Calu3 (cell line): ENCODE results near the gene TUBA4A. TPM values are rescaled to one million over a fixed set of nuclear protein-coding genes. Genes with fewer than 3 reads are reported as not detected.
A peak's percentile ranks its signal among the peaks of the same experiment; 100 is the strongest.

Experiments
- BruUV-seq: library from RNA; stranded (reverse); fragments of 400-500 nt; replicated peaks from 2 replicates; lab custom pipeline; 2021; lab: Mats Ljungman, UMichigan
- CTCF ChIA-PET: fragments of 300-600 bp; sonication (Branson Sonifier 250); formaldehyde crosslinking; loops from one replicate; lab custom pipeline; 2022; ENCODE audit warnings: antibody characterized with exemption; lab: Charles Lee
- DNase-seq: peaks from one replicate; pipeline ENCODE4 v3.0.0; 2022
- H3K27ac Mint-ChIP-seq: one replicate; pipeline ENCODE4 v1.8.0; 2022; ENCODE audit warnings: mixed read lengths; ENCODE audit not compliant: unreplicated experiment
- H3K27me3 Mint-ChIP-seq: one replicate; pipeline ENCODE4 v1.8.0; 2022; ENCODE audit warnings: mixed read lengths; ENCODE audit not compliant: unreplicated experiment
- H3K36me3 Mint-ChIP-seq: one replicate; pipeline ENCODE4 v1.8.0; 2022; ENCODE audit warnings: mild to moderate bottlenecking, moderate library complexity, mixed read lengths; ENCODE audit not compliant: insufficient read depth, unreplicated experiment
- H3K4me1 Mint-ChIP-seq: one replicate; pipeline ENCODE4 v1.8.0; 2022; ENCODE audit warnings: mild to moderate bottlenecking, low read depth, mixed read lengths; ENCODE audit not compliant: unreplicated experiment
- H3K4me3 Mint-ChIP-seq: one replicate; pipeline ENCODE4 v1.8.0; 2022; ENCODE audit warnings: mild to moderate bottlenecking, low read depth, moderate library complexity, mixed read lengths; ENCODE audit not compliant: unreplicated experiment
- H3K9me3 Mint-ChIP-seq: one replicate; pipeline ENCODE4 v1.8.0; 2022; ENCODE audit warnings: low read depth, mixed read lengths; ENCODE audit not compliant: unreplicated experiment
- CTCF ChIP-seq: fragments of 200-600 bp; IDR thresholded peaks from one replicate; pipeline ENCODE4 v1.8.0; 2022; ENCODE audit warnings: antibody characterized with exemption; ENCODE audit not compliant: unreplicated experiment
- intact Hi-C: fragments of 100-400 bp; cut with micrococcal nuclease; formaldehyde crosslinking; loops from one replicate; pipeline ENCODE4 v1.10.0; 2022; ENCODE audit not compliant: unreplicated experiment
- total RNA-seq: library from RNA; stranded (reverse); gene quantifications from 2 replicates; pipeline ENCODE4 v1.2.3, GENCODE V29; 2022

The TUBA4A gene
- total RNA-seq, 1 experiment from 2014 or later, result 97.9 TPM

DNA sequence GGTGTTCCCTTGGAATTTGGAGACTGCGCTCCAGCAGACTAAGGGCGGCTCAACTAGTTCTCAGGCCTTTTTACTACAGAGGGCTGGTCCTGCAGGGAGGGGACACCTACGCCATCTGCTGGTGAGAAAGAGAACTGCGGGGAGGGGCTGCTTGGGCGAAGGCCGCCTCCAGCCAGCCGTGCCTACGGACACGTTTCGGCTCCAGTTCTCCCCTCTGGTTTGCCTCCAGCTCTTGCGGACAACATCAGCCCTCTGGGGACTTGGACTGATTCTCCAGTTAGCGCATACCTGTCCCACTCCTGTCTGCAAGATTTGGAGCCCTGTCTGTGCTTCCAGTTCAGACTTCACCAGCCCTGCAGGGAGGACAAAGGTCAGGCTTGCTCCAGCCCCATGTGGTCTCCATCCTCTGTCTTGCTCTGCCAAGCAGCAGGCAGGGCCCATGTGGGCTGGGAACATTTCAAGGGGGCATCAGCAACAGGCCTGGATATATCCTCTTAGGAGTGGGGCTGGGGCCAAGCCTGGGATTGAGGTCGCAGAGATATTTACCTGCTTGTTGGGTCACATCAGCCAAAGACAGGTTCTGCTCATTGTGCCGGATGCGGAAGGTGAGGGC is 45.1 kb upstream of the TUBA4A start:
- no peaks in the 10 kb centered on the region for H3K9me3 Mint-ChIP-seq
- peak; percentile 94 for DNase-seq
- no TSS peak for BruUV-seq
- H3K27ac Mint-ChIP-seq, result no peak overlapping the region
- H3K4me3 Mint-ChIP-seq, result no peak overlapping the region
- peaks cover 5% of the 10 kb centered on the region for H3K36me3 Mint-ChIP-seq
- peaks cover 48% of the 10 kb centered on the region for H3K27me3 Mint-ChIP-seq
- intact Hi-C loops, result loop anchor here (1.0 to 5.0 kb wide), 3 partner anchors 47 to 139 kb away; partner anchors contain the start of genes CNPPD1, NHEJ1, RETREG2 and TUBA4A
- H3K4me1 Mint-ChIP-seq, result no peaks in the 10 kb centered on the region
- TF ChIP-seq CTCF, result peak; percentile 95
- CTCF ChIA-PET, result interaction anchor here (0.6 kb wide), 1 partner anchor 76 kb away, joined by 5 read pairs; no protein-coding TSS in a partner anchor

DNA sequence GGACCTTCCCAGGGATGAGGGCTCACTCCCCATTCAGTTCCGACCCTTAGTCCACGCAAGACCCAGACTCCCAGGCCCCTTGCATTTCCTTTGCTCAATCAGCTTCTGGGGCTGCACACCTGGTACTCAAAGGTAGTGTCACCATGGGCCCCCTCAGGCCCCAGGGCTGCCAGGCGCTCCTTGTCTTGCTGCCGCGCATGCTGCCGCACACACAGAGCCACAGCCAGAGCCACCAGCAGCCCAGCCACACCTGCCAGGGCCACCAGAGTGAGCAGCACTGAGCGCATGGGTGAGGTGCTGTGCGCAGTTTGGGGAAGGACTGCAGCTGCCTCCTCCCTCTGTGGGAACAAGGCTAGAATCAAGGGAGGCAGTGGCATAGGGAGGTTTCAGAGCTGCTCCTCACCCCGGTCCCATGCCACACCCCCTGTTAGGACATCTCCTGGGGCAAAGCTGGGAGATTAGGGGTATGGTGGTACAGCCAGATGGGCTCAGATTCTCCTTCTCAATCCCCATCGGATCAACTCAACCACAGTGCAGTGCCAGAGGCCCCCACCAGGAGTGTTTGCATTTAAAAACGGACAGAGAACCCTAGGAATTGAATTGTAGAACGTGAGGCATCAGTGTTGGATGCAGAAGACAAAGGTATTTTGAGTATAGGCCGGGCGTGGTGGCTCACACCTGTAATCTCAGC is 44.2 kb upstream of the TUBA4A start:
- Mint-ChIP-seq H3K9me3 (no peaks in the 10 kb centered on the region), H3K27me3 (peaks cover 38% of the 10 kb centered on the region), H3K4me3 (no peak overlapping the region), H3K4me1 (no peaks in the 10 kb centered on the region), H3K27ac (no peak overlapping the region), H3K36me3 (peaks cover 8% of the 10 kb centered on the region)
- CTCF ChIA-PET, result no interaction called here
- TF ChIP-seq CTCF, result no peak
- intact Hi-C loops, result loop anchor here (1.0 to 5.0 kb wide), 3 partner anchors 46 to 138 kb away; partner anchors contain the start of genes CNPPD1, NHEJ1, RETREG2 and TUBA4A
- no peak for DNase-seq
- BruUV-seq, result no TSS peak

DNA sequence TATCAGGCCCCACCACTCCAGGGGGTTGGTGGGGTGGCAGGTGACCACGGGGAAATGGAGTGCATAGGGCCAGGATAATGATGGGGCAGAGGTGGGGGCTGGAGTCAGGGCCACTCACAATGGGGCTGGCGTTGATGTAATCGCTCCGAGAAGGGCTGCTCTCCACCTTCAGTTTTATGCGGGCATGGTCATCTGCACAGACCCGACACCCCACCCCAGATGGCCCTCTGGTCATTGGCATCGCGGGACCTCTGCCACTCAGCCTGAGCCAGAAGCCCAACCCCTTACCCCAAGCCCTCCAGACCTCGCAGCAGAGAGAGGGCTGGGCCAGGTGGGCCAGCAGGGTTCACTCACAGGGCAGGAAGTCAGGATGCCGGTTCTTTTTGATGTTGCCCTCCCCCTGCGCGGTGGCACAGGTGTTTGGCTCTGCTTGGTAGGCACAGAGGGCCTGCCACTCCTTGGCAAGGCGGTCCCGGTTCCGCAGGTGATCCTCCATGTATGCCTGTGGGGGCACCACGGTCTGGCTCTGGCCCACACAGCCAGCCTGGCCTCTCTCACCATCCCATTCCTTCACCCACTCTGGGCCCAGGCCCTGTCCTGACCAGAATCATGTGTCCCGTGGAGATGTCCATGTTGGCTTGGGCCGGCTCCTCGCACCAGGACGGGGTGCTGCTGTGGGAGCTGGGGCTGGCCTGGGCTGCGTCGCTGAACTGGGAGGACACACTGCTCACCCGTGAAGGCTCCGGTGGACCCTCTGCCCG is 43.1 kb upstream of the TUBA4A start:
- intact Hi-C loops, result loop anchor here (5.0 kb wide), 2 partner anchors 45 to 120 kb away; partner anchors contain the start of genes CNPPD1, RETREG2, TUBA4A and TUBA4B
- BruUV-seq, result no TSS peak
- TF ChIP-seq CTCF, result no peak
- H3K36me3 Mint-ChIP-seq, result peaks cover 8% of the 10 kb centered on the region
- no peaks in the 10 kb centered on the region for H3K4me1 Mint-ChIP-seq
- peaks cover 27% of the 10 kb centered on the region for H3K27me3 Mint-ChIP-seq
- CTCF ChIA-PET, result interaction anchor here (2.6 kb wide), 1 partner anchor 19 kb away, joined by 41 read pairs; the partner anchor contains the start of gene DNAJB2
- H3K27ac Mint-ChIP-seq, result no peak overlapping the region
- DNase-seq, result no peak
- no peaks in the 10 kb centered on the region for H3K9me3 Mint-ChIP-seq
- no peak overlapping the region for H3K4me3 Mint-ChIP-seq

DNA sequence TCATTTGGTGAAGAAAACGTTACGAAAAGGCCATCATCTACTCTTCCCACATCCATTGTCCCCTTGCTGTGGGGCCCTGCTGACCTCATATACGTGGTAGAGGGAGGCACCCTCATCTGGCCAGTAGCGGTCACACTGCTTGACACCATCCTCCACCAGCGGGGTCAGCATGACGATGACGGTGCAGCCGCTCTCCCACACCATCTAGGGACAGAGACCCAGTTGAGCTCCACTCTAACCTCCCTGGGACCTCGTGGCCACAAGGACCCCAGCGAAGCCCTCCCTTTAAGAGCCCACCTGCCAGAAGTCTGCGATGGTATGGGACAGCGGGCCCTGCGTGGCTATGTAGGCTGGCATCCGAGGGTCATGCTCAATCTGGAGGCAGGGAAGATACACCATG is 42.4 kb upstream of the TUBA4A start:
- Mint-ChIP-seq H3K27me3 (peaks cover 21% of the 10 kb centered on the region), H3K4me3 (no peak overlapping the region), H3K4me1 (no peaks in the 10 kb centered on the region), H3K36me3 (peaks cover 8% of the 10 kb centered on the region), H3K9me3 (no peaks in the 10 kb centered on the region), H3K27ac (no peak overlapping the region)
- CTCF ChIA-PET, result interaction anchor here (2.2 to 2.6 kb wide), 2 partner anchors 18 to 294 kb away, joined by 6 to 41 read pairs; partner anchors contain the start of gene DNAJB2
- BruUV-seq, result no TSS peak
- DNase-seq, result no peak
- no peak for TF ChIP-seq CTCF
- intact Hi-C loops, result loop anchor here (5.0 kb wide), 2 partner anchors 44 to 119 kb away; partner anchors contain the start of genes CNPPD1, RETREG2, TUBA4A and TUBA4B
